IMR-90 (cell line): ENCODE results near the gene C1QL2. TPM values are rescaled to one million over a fixed set of nuclear protein-coding genes. Genes with fewer than 3 reads are reported as not detected.

Experiments used
- ATAC-seq: fragments of 200-7000 bp; cut with Tn5 transposase; 2 replicates; pipeline ENCODE4 v1.9.1; 2020; ENCODE audit warnings: low read depth, mild to moderate bottlenecking, moderate library complexity
- BruUV-seq: library from RNA; stranded (reverse); fragments of 400-500 nt; replicated peaks from 2 replicates; lab custom pipeline; 2021; lab: Mats Ljungman, UMichigan
- CTCF ChIA-PET: fragments of 300-600 bp; formaldehyde crosslinking; extraction: SDS; loops from one replicate; lab custom pipeline; 2021; ENCODE audit warnings: antibody characterized with exemption; lab: Yijun Ruan, JAX
- POLR2A ChIA-PET: fragments of 300-600 bp; sonication (Branson Sonifier 250); formaldehyde crosslinking; loops from one replicate; lab custom pipeline; 2022; ENCODE audit warnings: antibody characterized with exemption; ENCODE audit not compliant: unreplicated experiment; lab: Charles Lee
- DNase-seq: peaks from one replicate; pipeline ENCODE4 v3.0.0; 2013
- H2AFZ ChIP-seq: replicated peaks from 2 replicates; pipeline ENCODE3; 2013; ENCODE audit warnings: low read length, mild to moderate bottlenecking; ENCODE audit not compliant: poor library complexity
- H2AK5ac ChIP-seq: 2 replicates; pipeline ENCODE4 v1.6.1; 2013; ENCODE audit warnings: low read depth, low read length, inconsistent platforms
- H2AK9ac ChIP-seq: replicated peaks from 2 replicates; pipeline ENCODE3; 2013; ENCODE audit warnings: mild to moderate bottlenecking, low read depth, low read length, moderate library complexity; ENCODE audit not compliant: poor library complexity
- H2BK120ac ChIP-seq: 2 replicates; pipeline ENCODE4 v1.6.1; 2013; ENCODE audit warnings: low read depth, low read length, inconsistent platforms
- H2BK15ac ChIP-seq: 3 replicates; pipeline ENCODE4 v1.6.1; 2013; ENCODE audit warnings: low read depth, low read length, inconsistent platforms
- H2BK20ac ChIP-seq: 2 replicates; pipeline ENCODE4 v1.6.1; 2013; ENCODE audit warnings: low read depth, mild to moderate bottlenecking, inconsistent platforms, low read length, moderate library complexity
- H2BK5ac ChIP-seq: 2 replicates; pipeline ENCODE4 v1.6.1; 2013; ENCODE audit warnings: mild to moderate bottlenecking, low read depth, low read length, inconsistent platforms; ENCODE audit not compliant: poor library complexity, severe bottlenecking
- H3K14ac ChIP-seq: replicated peaks from 2 replicates; pipeline ENCODE4 v1.6.1; 2013; ENCODE audit warnings: low read depth, low read length, inconsistent platforms
- H3K18ac ChIP-seq: 2 replicates; pipeline ENCODE4 v1.6.1; 2013; ENCODE audit warnings: low read depth, low read length, control low read depth
- H3K23ac ChIP-seq: 2 replicates; pipeline ENCODE4 v1.6.1; 2013; ENCODE audit warnings: low read depth, low read length, inconsistent platforms
- H3K27ac ChIP-seq: 2 replicates; pipeline ENCODE4 v1.5.1; 2013; ENCODE audit warnings: mild to moderate bottlenecking, control low read depth, low read length; ENCODE audit not compliant: insufficient read depth
- H3K27me3 ChIP-seq: 2 replicates; pipeline ENCODE4 v1.6.1; 2013; ENCODE audit warnings: low read length; ENCODE audit not compliant: control insufficient read depth, insufficient read depth
- H3K36me3 ChIP-seq: 2 replicates; pipeline ENCODE4 v1.6.1; 2013; ENCODE audit warnings: low read length, mixed read lengths; ENCODE audit not compliant: control insufficient read depth, insufficient read depth
- H3K4ac ChIP-seq: 2 replicates; pipeline ENCODE4 v1.6.1; 2013; ENCODE audit warnings: low read depth, low read length, inconsistent platforms
- H3K4me1 ChIP-seq: 2 replicates; pipeline ENCODE4 v1.6.1; 2013; ENCODE audit warnings: low read length, mixed read lengths; ENCODE audit not compliant: control insufficient read depth, insufficient read depth
- H3K4me2 ChIP-seq: 2 replicates; pipeline ENCODE4 v1.6.1; 2013; ENCODE audit warnings: low read depth, mild to moderate bottlenecking, control low read depth, low read length, moderate library complexity
- H3K4me3 ChIP-seq: 2 replicates; pipeline ENCODE4 v1.5.1; 2013; ENCODE audit warnings: low read depth, mild to moderate bottlenecking, control low read depth, low read length, moderate library complexity; ENCODE audit not compliant: insufficient read depth
- H3K56ac ChIP-seq: 2 replicates; pipeline ENCODE4 v1.6.1; 2013; ENCODE audit warnings: low read length, inconsistent platforms; ENCODE audit not compliant: insufficient read depth; ENCODE audit errors: extremely low read depth
- H3K79me1 ChIP-seq, 2 experiments: 2 replicates each; pipeline ENCODE4 v1.6.1; 2013; ENCODE audit warnings: low read length in 2 of 2, inconsistent platforms in 1 of 2, low read depth in 1 of 2
- H3K9ac ChIP-seq: 2 replicates; pipeline ENCODE4 v1.6.1; 2013; ENCODE audit warnings: low read depth, low read length, control low read depth
- H3K9me1 ChIP-seq: 2 replicates; pipeline ENCODE4 v1.6.1; 2013; ENCODE audit warnings: low read length, inconsistent platforms; ENCODE audit not compliant: insufficient read depth
- H3K9me3 ChIP-seq: 2 replicates; pipeline ENCODE4 v1.6.1; 2013; ENCODE audit warnings: low read length; ENCODE audit not compliant: control insufficient read depth, insufficient read depth
- H4K20me1 ChIP-seq: 2 replicates; pipeline ENCODE4 v1.6.1; 2013; ENCODE audit warnings: low read length, inconsistent platforms; ENCODE audit not compliant: insufficient read depth
- H4K5ac ChIP-seq: 2 replicates; pipeline ENCODE4 v1.6.1; 2013; ENCODE audit warnings: mild to moderate bottlenecking, low read depth, low read length, control low read depth
- H4K8ac ChIP-seq, 2 experiments: 2 replicates each; pipeline ENCODE4 v1.6.1; 2013; ENCODE audit warnings: low read depth in 2 of 2, low read length in 2 of 2, control low read depth in 1 of 2, inconsistent platforms in 1 of 2
- H4K91ac ChIP-seq: 2 replicates; pipeline ENCODE4 v1.6.1; 2013; ENCODE audit warnings: low read depth, low read length, inconsistent platforms; ENCODE audit not compliant: insufficient read depth
- CEBPB ChIP-seq: IDR thresholded peaks from 2 replicates; pipeline ENCODE4 v1.6.1; 2012; ENCODE audit warnings: low read depth, low read length, improper control_type of control experiment
- FOS ChIP-seq: fragments of 150-350 bp; IDR thresholded peaks from 2 replicates; pipeline ENCODE4 v1.6.1; 2016; ENCODE audit warnings: low read depth, low read length
- MAFK ChIP-seq: IDR thresholded peaks from 2 replicates; pipeline ENCODE4 v1.6.1; 2012; ENCODE audit warnings: low read depth, low read length, improper control_type of control experiment
- RAD21 ChIP-seq: IDR thresholded peaks from 2 replicates; pipeline ENCODE4 v1.6.1; 2012; ENCODE audit warnings: low read length, improper control_type of control experiment
- RCOR1 ChIP-seq: IDR thresholded peaks from 2 replicates; pipeline ENCODE4 v1.6.1; 2012; ENCODE audit warnings: mild to moderate bottlenecking, low read length, improper control_type of control experiment; ENCODE audit not compliant: insufficient replicate concordance
- RFX5 ChIP-seq: IDR thresholded peaks from 2 replicates; pipeline ENCODE4 v1.8.0; 2012; ENCODE audit warnings: low read depth, mild to moderate bottlenecking, low read length, moderate library complexity
- SMC3 ChIP-seq: fragments of 150-350 bp; IDR thresholded peaks from 2 replicates; pipeline ENCODE4 v1.6.1; 2016; ENCODE audit warnings: low read depth, mild to moderate bottlenecking, antibody characterized with exemption, low read length, moderate library complexity
- USF2 ChIP-seq: fragments of 150-350 bp; IDR thresholded peaks from 2 replicates; pipeline ENCODE4 v1.6.1; 2017; ENCODE audit warnings: mild to moderate bottlenecking, antibody characterized with exemption, low read length, low read depth
- dilution Hi-C: fragments of 300-500 bp; cut with HindIII; formaldehyde crosslinking; loops from one replicate; pipeline ENCODE4 v1.14.3; 2018; ENCODE audit warnings: low sequenced_read_pairs; ENCODE audit not compliant: unreplicated experiment
- in situ Hi-C: fragments of 300-500 bp; cut with MboI; formaldehyde crosslinking; loops from 3 replicates; pipeline ENCODE4 v1.14.3; 2019; ENCODE audit warnings: low sequenced_read_pairs, inconsistent platforms, mixed read lengths
- intact Hi-C: fragments of 100-400 bp; cut with micrococcal nuclease; formaldehyde crosslinking; loops from 2 replicates; pipeline ENCODE4 v1.10.0; 2022
- polyA plus RNA-seq, 3 experiments: library from polyadenylated mRNA; depleted of rRNA; stranded (reverse); fragments of >200 nt; gene quantifications; 2 replicates each; pipeline ENCODE4 v1.2.3, GENCODE V29; 2012; ENCODE audit warnings: low replicate concordance in 1 of 3
- total RNA-seq: library from RNA; depleted of rRNA; stranded (reverse); fragments of >200 nt; gene quantifications from 2 replicates; pipeline ENCODE4 v1.2.3, GENCODE V29; 2012

Gene C1QL2
- total and polyA plus RNA-seq, 2 of the 4 experiments (the other 2 are of a cell fraction): not detected

- TF ChIP-seq RFX5: no peak
- no peak for TF ChIP-seq CEBPB
- no peak for TF ChIP-seq FOS
Observed at GRCh38 chr2:119197529-119198239, 39.1 kb upstream of the C1QL2 start (continued).

GRCh38 chr2:119197126-119197405, 38.5 kb upstream of the C1QL2 start:
- peak overlapping the region; percentile 7; the same call in 1 of the 2 replicates for H3K4ac ChIP-seq
- no TSS peak for BruUV-seq
- H3K79me1 ChIP-seq: no peaks in the 10 kb centered on the region
- no peaks in the 10 kb centered on the region for H4K20me1 ChIP-seq
- H3K56ac ChIP-seq: no peak overlapping the region
- no peak overlapping the region for H3K4me3 ChIP-seq
- intact Hi-C loops (no loop called here), in situ Hi-C loops (no loop called here), dilution Hi-C loops (no loop called here)
- peaks cover 18% of the 10 kb centered on the region for H3K27me3 ChIP-seq
- H3K9ac ChIP-seq: no peak overlapping the region
- H3K4me1 ChIP-seq: peaks cover 18% of the 10 kb centered on the region
- H4K5ac ChIP-seq: no peak overlapping the region
- H2AK9ac ChIP-seq: no peak overlapping the region
- H2BK5ac ChIP-seq: no peak overlapping the region
- no peak overlapping the region for H2AK5ac ChIP-seq
- DNase-seq (no peak), ATAC-seq (peak; percentile 10; the same call in 1 of the 2 replicates)
- H3K9me3 ChIP-seq: no peaks in the 10 kb centered on the region
- H3K18ac ChIP-seq: 0 out of 2 replicates have a peak overlapping the region, but pooled peaks have one; percentile 45
- H3K4me2 ChIP-seq: no peak overlapping the region; the same call in 1 of the 2 replicates
- H3K14ac ChIP-seq: no peak overlapping the region
- ChIA-PET POLR2A (no interaction called here), CTCF (interaction anchor here (0.6 to 1.1 kb wide), 2 partner anchors 22 to 101 kb away, joined by 3 read pairs; no protein-coding TSS in a partner anchor)
- H3K23ac ChIP-seq: no peak overlapping the region
- peak overlapping the region; percentile 38; the same call in 1 of the 2 replicates for H2BK120ac ChIP-seq
- no peaks in the 10 kb centered on the region for H3K36me3 ChIP-seq
- no peak overlapping the region for H3K27ac ChIP-seq
- TF ChIP-seq RAD21 (no peak), RCOR1 (no peak), USF2 (no peak), MAFK (no peak), SMC3 (no peak)
- no peak overlapping the region for H4K8ac ChIP-seq
- no peak overlapping the region for H2BK15ac ChIP-seq
- H2AFZ ChIP-seq: no peak overlapping the region
- H3K9me1 ChIP-seq: no peaks in the 10 kb centered on the region
- no peak overlapping the region for H2BK20ac ChIP-seq
- peak overlapping the region; percentile 18; the same call in 1 of the 2 replicates for H4K91ac ChIP-seq
